22Rv1 (cell line): ENCODE data around the gene SELENOS.

ENCODE experiments used
- H3K27ac ChIP-seq: fragments of 450-650 bp; 2 replicates; pipeline ENCODE4 v1.5.1; 2017
- ZFX ChIP-seq: fragments of 450-650 bp; IDR thresholded peaks from 2 replicates; pipeline ENCODE4 v1.6.1; 2017; ENCODE audit warnings: antibody characterized with exemption, borderline replicate concordance
- TF ChIP-seq, protein P1 (sequence below): fragments of 450-650 bp; IDR thresholded peaks from 2 replicates; pipeline ENCODE4 v1.5.1; 2017; ENCODE audit warnings: mild to moderate bottlenecking

SELENOS gene

DNA sequence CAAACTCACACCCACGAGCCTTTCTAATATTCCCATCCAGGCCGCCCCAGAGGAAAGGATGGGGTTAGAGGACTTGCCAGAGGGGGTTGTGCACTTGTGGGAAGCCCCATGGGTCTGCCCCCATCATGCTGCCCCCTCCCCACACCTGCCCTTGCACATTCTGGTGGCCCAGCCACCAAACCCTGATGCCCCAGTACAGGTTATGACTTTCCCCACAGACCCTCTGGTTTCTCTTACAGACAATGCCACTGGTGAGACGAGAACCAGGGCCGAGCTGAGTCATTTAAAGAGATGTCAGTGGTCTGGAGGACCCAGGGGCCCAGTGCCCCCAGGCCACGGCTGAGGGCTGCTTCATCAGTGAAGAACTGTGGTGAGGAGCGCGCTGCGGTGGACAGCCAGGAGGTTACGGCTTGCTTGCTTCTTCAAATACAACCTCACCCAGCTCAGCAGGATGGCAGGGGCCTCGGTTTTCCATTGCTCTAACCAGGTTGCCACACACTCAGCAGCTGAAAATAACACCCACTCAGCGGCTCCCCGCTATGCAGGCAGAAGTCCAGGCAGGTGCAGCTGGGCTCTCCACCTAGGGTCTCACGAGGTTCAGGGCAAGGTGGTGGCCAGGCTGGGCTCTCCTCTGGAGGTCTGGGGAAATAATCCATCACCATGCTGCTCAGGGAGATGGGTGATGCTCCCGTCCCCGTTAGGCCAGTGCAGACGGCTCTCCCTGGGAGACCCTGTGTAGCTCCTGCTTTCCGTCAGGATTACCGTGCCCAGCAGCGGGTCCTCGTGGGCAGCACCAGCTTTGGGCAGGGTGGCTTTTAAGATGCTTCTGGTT lies 31.5 kb upstream of the SELENOS start:
- H3K27ac ChIP-seq, result no peak overlapping the region
- no peak for TF ChIP-seq ZFX
- TF ChIP-seq, protein P1, sequence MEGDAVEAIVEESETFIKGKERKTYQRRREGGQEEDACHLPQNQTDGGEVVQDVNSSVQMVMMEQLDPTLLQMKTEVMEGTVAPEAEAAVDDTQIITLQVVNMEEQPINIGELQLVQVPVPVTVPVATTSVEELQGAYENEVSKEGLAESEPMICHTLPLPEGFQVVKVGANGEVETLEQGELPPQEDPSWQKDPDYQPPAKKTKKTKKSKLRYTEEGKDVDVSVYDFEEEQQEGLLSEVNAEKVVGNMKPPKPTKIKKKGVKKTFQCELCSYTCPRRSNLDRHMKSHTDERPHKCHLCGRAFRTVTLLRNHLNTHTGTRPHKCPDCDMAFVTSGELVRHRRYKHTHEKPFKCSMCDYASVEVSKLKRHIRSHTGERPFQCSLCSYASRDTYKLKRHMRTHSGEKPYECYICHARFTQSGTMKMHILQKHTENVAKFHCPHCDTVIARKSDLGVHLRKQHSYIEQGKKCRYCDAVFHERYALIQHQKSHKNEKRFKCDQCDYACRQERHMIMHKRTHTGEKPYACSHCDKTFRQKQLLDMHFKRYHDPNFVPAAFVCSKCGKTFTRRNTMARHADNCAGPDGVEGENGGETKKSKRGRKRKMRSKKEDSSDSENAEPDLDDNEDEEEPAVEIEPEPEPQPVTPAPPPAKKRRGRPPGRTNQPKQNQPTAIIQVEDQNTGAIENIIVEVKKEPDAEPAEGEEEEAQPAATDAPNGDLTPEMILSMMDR, result no peak

DNA sequence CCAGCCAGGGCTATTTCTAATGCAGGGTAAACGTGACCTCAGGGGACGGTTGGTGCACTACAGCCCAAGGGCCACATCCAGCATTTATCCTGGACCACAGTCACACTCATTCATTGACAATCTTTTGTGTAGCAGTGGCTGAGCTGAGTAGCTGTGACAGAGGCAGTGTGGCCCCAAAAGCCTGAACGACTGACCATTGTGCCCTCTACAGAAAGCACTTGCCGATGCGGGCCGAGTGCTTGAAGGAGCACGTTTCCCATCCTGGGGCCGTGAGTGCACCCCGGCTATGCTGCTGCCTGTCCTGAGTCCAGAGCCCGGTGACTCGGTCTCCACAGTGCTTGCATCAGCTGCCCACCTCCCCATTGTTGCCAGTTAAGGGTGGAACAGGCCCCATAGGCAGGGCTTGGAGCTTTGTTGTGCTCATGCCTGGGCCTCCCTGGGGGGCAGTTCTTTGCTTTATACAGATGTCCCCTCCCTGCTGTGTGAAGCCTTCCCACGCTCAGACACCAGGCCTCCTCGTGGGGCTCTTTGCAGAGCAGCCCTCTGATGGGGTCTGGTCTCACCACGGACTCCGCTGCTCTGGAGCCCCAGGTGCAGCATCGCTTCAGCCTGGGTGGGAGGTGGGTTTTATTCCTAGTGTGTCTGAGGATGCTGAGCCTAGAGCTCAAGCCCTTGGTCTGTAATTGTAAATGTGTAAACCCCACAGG lies 30.8 kb upstream of the SELENOS start:
- TF ChIP-seq ZFX, result no peak
- TF ChIP-seq, protein P1, result no peak
- H3K27ac ChIP-seq, result no peak overlapping the region

DNA sequence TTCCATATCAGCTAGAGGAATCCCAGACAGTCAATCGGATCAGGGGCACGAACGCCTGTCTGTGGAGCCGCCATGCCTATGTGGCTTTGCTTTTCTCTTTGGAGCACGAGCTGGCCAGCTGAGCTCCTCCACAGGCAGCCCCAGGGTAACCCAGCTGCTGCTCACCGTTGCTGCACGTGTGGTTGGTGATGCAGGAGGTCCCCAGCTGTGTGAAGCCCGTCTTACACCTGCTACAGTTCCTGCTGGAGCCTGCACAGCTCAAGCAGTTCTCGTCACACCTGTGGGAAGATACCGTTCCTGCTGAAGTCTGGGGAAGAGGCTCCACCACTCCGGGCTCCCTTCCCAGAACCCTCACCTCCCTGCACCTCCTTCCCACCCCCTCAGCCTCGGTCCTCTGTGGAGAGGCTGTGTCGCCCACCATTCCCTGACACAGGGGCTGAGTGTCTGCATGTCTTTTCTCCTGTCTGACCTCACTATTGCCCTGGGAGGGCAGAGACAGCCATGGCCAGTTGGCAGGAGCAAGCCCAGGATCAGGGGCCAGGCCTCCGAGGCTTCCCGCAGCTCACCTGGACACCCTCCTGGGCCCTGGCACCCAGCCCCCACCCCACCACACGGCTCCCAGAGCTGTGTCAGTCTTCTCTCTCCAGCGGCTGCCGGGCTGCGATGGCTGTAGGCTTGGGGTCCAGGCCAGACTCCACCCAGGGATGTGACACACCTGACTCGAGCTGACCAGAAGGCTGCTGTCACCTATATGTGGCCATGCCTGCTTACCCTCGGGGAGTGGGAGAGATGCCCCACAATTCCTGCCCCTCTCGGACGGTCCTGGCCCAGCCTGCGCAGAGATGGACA lies 30.0 kb upstream of the SELENOS start:
- TF ChIP-seq ZFX, result no peak
- TF ChIP-seq, protein P1, result no peak
- no peak overlapping the region for H3K27ac ChIP-seq

DNA sequence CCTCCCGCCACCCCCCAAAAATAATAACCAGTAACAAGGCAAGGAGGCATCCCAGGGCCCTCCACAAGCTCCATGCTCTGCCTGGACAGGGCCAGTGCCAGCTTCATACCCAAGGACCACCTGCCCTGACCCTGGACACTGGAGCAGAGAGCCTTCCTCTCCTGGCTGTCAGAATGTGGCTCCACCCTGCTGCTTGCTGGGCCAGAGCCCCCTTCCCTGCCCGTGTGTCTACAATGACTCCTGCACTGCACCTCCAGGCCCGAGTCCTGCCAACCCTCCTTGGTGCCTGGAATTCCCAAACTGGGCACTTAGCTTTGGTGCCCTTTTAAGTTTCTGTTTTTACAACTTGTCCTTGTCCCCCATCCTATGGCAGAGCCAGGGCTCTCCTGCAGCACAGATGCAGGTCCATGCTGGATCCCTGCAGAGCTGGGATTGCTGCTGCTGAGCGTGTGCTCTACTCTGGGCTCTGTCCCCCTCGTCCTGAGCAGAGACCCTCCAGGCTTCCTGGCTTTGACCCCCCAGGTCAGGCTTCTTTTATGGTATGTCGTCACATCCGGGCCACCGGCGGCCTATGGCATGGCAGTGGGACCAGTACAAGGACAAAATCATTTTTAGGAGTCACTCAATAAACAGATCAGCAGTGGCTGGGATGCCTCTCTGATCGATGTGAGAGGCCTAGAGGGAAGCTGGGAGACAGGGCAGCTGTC lies 29.2 kb upstream of the SELENOS start:
- TF ChIP-seq, protein P1, result no peak
- no peak for TF ChIP-seq ZFX
- H3K27ac ChIP-seq, result no peak overlapping the region

DNA sequence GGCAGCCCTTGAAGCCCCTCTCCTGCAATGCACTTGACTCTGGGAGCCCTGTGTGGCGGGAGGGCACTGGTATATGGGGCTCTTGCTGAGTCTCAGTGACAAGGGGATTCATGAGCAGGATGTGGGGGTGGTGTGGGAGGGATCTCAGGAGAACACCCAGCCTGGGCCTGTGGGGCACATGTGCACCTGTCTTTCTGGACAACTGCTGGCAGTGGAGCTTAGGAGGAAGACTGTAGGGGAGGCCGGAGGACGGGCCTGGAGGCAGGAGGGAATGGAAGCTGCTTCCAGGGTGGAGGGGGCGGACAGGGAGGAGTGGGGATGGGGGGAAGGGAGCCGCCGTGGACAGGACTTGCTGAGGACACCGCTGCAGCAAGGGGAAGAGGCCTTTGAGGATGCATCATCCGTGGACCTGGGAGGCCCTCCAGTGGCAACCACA lies 28.6 kb upstream of the SELENOS start:
- no peak overlapping the region for H3K27ac ChIP-seq
- TF ChIP-seq, protein P1, result no peak
- no peak for TF ChIP-seq ZFX

DNA sequence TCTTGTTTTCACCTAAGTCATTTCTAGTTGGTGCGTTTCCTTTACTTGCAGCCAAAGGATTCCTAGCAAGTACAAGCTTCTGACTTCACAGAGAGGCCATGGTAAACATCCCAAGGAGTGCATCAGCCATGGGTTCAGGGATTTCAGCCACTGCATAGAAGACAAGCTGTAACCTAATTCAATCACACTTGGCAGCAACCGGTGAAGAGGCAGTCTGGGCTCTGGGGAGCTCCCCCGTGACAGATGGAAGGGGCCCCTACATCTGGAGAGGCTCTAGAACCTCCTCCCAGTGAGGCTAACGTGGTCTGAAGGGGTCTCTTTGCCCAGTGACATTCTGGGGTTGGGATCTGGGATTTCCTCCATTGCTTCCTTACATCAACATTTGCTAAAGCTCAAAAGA lies 26.1 kb upstream of the SELENOS start:
- H3K27ac ChIP-seq, result no peak overlapping the region
- TF ChIP-seq ZFX, result no peak
- TF ChIP-seq, protein P1, result no peak
